ENCODE results near the gene CT45A7. TPM values are rescaled to one million over a fixed set of nuclear protein-coding genes. Genes with fewer than 3 reads are reported as not detected.
"Not testable (repeated sequence)": the region's sequence is repeated elsewhere in the genome, so short reads cannot be mapped to it uniquely, and the experiment has no call there.

The CT45A7 gene, protein sequence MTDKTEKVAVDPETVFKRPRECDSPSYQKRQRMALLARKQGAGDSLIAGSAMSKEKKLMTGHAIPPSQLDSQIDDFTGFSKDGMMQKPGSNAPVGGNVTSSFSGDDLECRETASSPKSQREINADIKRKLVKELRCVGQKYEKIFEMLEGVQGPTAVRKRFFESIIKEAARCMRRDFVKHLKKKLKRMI
- total RNA-seq (2022) (not detected in 2 replicates), Bru-seq, nascent RNA (not detected), BruChase-seq, experiment 1, labeled RNA remaining after a 6-hour chase (not detected), BruChase-seq, experiment 2, labeled RNA remaining after a 2-hour chase (not detected)
- long read RNA-seq = 0 reads

DNA sequence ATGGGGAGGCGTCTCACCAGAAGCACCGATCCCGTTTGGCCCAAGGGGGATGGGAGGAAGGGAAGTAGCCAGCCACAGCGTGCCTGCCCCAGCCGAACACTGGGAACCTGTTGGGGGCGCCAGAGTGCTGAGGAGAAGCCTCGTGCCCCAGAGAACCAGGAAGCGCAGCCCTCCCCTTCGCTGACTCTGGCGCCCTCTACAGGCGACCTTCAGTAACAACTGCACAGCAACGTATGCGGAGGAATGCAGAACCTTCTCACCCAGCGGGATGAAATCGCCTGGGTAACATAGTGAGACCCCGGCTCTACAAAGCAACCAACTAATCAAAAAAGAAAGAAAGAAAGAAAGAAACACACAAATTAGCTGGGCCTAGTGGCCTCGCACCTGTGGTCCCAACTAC is at the start of gene CT45A7:
Gene CT45A7, minus strand, starts transcription at position 101 of the 400 bp plus-strand sequence. CDS start 3,747 bp downstream, outside the sequence.
- H3K36me3 Mint-ChIP-seq (ENCODE audit: insufficient read depth, unreplicated experiment); H3K27me3 Mint-ChIP-seq (ENCODE audit: insufficient read depth, unreplicated experiment); DNase-seq (ENCODE audit: unreplicated experiment); H3K4me3 Mint-ChIP-seq (ENCODE audit: unreplicated experiment); POLR2A ChIA-PET; H3K4me1 Mint-ChIP-seq (ENCODE audit: insufficient read depth, unreplicated experiment); CTCF ChIA-PET; intact Hi-C loops (cut with micrococcal nuclease); H3K9me3 Mint-ChIP-seq (ENCODE audit: unreplicated experiment); BruUV-seq (replicated peaks); H3K27ac Mint-ChIP-seq (ENCODE audit: low read depth, unreplicated experiment): not testable (repeated sequence)

DNA sequence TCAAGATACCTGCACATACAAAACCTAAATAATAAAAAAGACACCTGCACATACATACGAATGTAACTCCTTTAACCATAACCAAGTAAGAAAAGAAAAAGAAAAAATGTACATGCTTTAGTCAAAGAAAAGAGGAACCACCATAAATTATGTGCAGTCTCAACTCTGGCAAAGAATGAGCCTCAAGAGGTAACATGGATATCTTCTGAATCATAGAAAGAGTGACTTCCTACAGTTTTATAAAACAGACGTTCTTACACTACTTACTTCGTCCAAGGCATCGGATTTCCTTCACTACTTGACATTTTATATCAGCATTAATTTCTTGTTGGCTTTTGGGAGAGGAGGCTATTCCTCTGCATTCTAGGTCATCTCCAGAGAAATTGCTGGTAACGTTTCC is 45.7 kb upstream of the CT45A7 start:
- H3K36me3 Mint-ChIP-seq (ENCODE audit: insufficient read depth, unreplicated experiment); CTCF ChIA-PET; DNase-seq (ENCODE audit: unreplicated experiment); POLR2A ChIA-PET; intact Hi-C loops (cut with micrococcal nuclease); H3K4me3 Mint-ChIP-seq (ENCODE audit: unreplicated experiment); H3K4me1 Mint-ChIP-seq (ENCODE audit: insufficient read depth, unreplicated experiment); H3K9me3 Mint-ChIP-seq (ENCODE audit: unreplicated experiment); H3K27ac Mint-ChIP-seq (ENCODE audit: low read depth, unreplicated experiment); BruUV-seq (replicated peaks): not testable (repeated sequence)
- H3K27me3 Mint-ChIP-seq (ENCODE audit: insufficient read depth, unreplicated experiment) = peaks cover 11% of the 10 kb centered on the region

DNA sequence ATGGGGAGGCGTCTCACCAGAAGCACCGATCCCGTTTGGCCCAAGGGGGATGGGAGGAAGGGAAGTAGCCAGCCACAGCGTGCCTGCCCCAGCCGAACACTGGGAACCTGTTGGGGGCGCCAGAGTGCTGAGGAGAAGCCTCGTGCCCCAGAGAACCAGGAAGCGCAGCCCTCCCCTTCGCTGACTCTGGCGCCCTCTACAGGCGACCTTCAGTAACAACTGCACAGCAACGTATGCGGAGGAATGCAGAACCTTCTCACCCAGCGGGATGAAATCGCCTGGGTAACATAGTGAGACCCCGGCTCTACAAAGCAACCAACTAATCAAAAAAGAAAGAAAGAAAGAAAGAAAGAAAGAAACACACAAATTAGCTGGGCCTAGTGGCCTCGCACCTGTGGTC is 34.6 kb upstream of the CT45A7 start, which contains the start of gene CT45A9:
Gene CT45A9, minus strand, starts transcription at position 101 of the 400 bp plus-strand sequence. CDS start 3,751 bp downstream, outside the sequence.
- DNase-seq (ENCODE audit: unreplicated experiment); CTCF ChIA-PET; POLR2A ChIA-PET: not testable (repeated sequence)

GRCh38 chrX:135854438-135854837 is 17.4 kb upstream of the CT45A7 start, which contains the start of gene CT45A8:
TSS of gene CT45A8 (minus strand) at chrX:135854538. CDS start at chrX:135850783, 3,755 bp downstream.
- DNase-seq (ENCODE audit: unreplicated experiment); H3K4me3 Mint-ChIP-seq (ENCODE audit: unreplicated experiment); H3K9me3 Mint-ChIP-seq (ENCODE audit: unreplicated experiment); POLR2A ChIA-PET; H3K4me1 Mint-ChIP-seq (ENCODE audit: insufficient read depth, unreplicated experiment); BruUV-seq (replicated peaks); H3K36me3 Mint-ChIP-seq (ENCODE audit: insufficient read depth, unreplicated experiment); intact Hi-C loops (cut with micrococcal nuclease); CTCF ChIA-PET; H3K27ac Mint-ChIP-seq (ENCODE audit: low read depth, unreplicated experiment): not testable (repeated sequence)
- H3K27me3 Mint-ChIP-seq (ENCODE audit: insufficient read depth, unreplicated experiment) = peaks cover 11% of the 10 kb centered on the region

More for the DNA sequence above, 34.6 kb upstream of the CT45A7 start, which contains the start of gene CT45A9:
- H3K27ac Mint-ChIP-seq (ENCODE audit: low read depth, unreplicated experiment); BruUV-seq (replicated peaks); H3K4me3 Mint-ChIP-seq (ENCODE audit: unreplicated experiment); H3K9me3 Mint-ChIP-seq (ENCODE audit: unreplicated experiment); H3K4me1 Mint-ChIP-seq (ENCODE audit: insufficient read depth, unreplicated experiment); H3K27me3 Mint-ChIP-seq (ENCODE audit: insufficient read depth, unreplicated experiment); H3K36me3 Mint-ChIP-seq (ENCODE audit: insufficient read depth, unreplicated experiment); intact Hi-C loops (cut with micrococcal nuclease): not testable (repeated sequence)

DNA sequence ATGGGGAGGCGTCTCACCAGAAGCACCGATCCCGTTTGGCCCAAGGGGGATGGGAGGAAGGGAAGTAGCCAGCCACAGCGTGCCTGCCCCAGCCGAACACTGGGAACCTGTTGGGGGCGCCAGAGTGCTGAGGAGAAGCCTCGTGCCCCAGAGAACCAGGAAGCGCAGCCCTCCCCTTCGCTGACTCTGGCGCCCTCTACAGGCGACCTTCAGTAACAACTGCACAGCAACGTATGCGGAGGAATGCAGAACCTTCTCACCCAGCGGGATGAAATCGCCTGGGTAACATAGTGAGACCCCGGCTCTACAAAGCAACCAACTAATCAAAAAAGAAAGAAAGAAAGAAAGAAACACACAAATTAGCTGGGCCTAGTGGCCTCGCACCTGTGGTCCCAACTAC is 17.2 kb downstream of the CT45A7 start, which contains the start of gene CT45A2:
Gene CT45A2, minus strand, starts transcription at position 101 of the 400 bp plus-strand sequence. CDS start 3,747 bp downstream, outside the sequence.
- H3K36me3 Mint-ChIP-seq (ENCODE audit: insufficient read depth, unreplicated experiment); H3K27ac Mint-ChIP-seq (ENCODE audit: low read depth, unreplicated experiment); H3K4me3 Mint-ChIP-seq (ENCODE audit: unreplicated experiment); DNase-seq (ENCODE audit: unreplicated experiment); BruUV-seq (replicated peaks); intact Hi-C loops (cut with micrococcal nuclease); H3K4me1 Mint-ChIP-seq (ENCODE audit: insufficient read depth, unreplicated experiment); H3K9me3 Mint-ChIP-seq (ENCODE audit: unreplicated experiment); H3K27me3 Mint-ChIP-seq (ENCODE audit: insufficient read depth, unreplicated experiment); CTCF ChIA-PET; POLR2A ChIA-PET: not testable (repeated sequence)

DNA sequence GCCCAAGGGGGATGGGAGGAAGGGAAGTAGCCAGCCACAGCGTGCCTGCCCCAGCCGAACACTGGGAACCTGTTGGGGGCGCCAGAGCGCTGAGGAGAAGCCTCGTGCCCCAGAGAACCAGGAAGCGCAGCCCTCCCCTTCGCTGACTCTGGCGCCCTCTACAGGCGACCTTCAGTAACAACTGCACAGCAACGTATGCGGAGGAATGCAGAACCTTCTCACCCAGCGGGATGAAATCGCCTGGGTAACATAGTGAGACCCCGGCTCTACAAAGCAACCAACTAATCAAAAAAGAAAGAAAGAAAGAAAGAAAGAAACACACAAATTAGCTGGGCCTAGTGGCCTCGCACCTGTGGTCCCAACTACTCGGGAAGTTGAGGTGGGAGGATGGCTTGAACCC is 34.4 kb downstream of the CT45A7 start, which contains the start of gene CT45A6:
Gene CT45A6, minus strand, starts transcription at position 101 of the 400 bp plus-strand sequence. CDS start 3,794 bp downstream, outside the sequence.
- H3K27me3 Mint-ChIP-seq (ENCODE audit: insufficient read depth, unreplicated experiment); H3K27ac Mint-ChIP-seq (ENCODE audit: low read depth, unreplicated experiment); H3K4me1 Mint-ChIP-seq (ENCODE audit: insufficient read depth, unreplicated experiment); H3K36me3 Mint-ChIP-seq (ENCODE audit: insufficient read depth, unreplicated experiment); DNase-seq (ENCODE audit: unreplicated experiment); intact Hi-C loops (cut with micrococcal nuclease); H3K4me3 Mint-ChIP-seq (ENCODE audit: unreplicated experiment); POLR2A ChIA-PET; H3K9me3 Mint-ChIP-seq (ENCODE audit: unreplicated experiment); BruUV-seq (replicated peaks); CTCF ChIA-PET: not testable (repeated sequence)

- H3K4me3 Mint-ChIP-seq (ENCODE audit: unreplicated experiment); CTCF ChIA-PET; H3K4me1 Mint-ChIP-seq (ENCODE audit: insufficient read depth, unreplicated experiment); H3K9me3 Mint-ChIP-seq (ENCODE audit: unreplicated experiment); BruUV-seq (replicated peaks); POLR2A ChIA-PET; DNase-seq (ENCODE audit: unreplicated experiment); H3K27me3 Mint-ChIP-seq (ENCODE audit: insufficient read depth, unreplicated experiment); intact Hi-C loops (cut with micrococcal nuclease); H3K27ac Mint-ChIP-seq (ENCODE audit: low read depth, unreplicated experiment); H3K36me3 Mint-ChIP-seq (ENCODE audit: insufficient read depth, unreplicated experiment): not testable (repeated sequence)
These were observed 51.7 kb downstream of the CT45A7 start, which contains the start of gene CT45A5 for GRCh38 chrX:135785403-135785802. TSS of gene CT45A5 (minus strand) at chrX:135785503. CDS start at chrX:135781729, 3,774 bp downstream.

Other genes starting within 250 kb of the CT45A7 start
- gene CT45A1, start 123.6 kb downstream of the CT45A7 start, total RNA-seq (2022) = not detected in 2 replicates
- gene CT45A3, start 69.1 kb downstream of the CT45A7 start, total RNA-seq (2022) = not detected in 2 replicates
- gene CT45A5, start 51.8 kb downstream of the CT45A7 start, total RNA-seq (2022) = not detected in 2 replicates
- gene CT45A6, start 34.5 kb downstream of the CT45A7 start, total RNA-seq (2022) = not detected in 2 replicates
- not detected in 2 replicates for gene CT45A2, start 17.3 kb downstream of the CT45A7 start, total RNA-seq (2022)
- not detected in 2 replicates for gene CT45A8, start 17.3 kb upstream of the CT45A7 start, total RNA-seq (2022)
- gene CT45A9, start 34.5 kb upstream of the CT45A7 start, total RNA-seq (2022) = not detected in 2 replicates
- gene CT45A10, start 56.2 kb upstream of the CT45A7 start, total RNA-seq (2022) = not detected in 2 replicates
- gene SAGE1, start 56.4 kb upstream of the CT45A7 start, total RNA-seq (2022) = not detected in 2 replicates
- 24.1 and 27.7 TPM in 2 replicates for gene MMGT1, start 136.7 kb upstream of the CT45A7 start, total RNA-seq (2022)
- gene SLC9A6, start 148.2 kb upstream of the CT45A7 start, total RNA-seq (2022) = 8.1 and 10.7 TPM in 2 replicates